GM19023 (cell line): ENCODE measurements around the gene GLYR1.

Source experiments
- ATAC-seq: cut with Tn5 transposase; IDR thresholded peaks from one replicate; pipeline ENCODE4 v1.9.1; 2021; ENCODE audit warnings: mild to moderate bottlenecking, moderate library complexity; ENCODE audit not compliant: unreplicated experiment

Gene GLYR1

DNA sequence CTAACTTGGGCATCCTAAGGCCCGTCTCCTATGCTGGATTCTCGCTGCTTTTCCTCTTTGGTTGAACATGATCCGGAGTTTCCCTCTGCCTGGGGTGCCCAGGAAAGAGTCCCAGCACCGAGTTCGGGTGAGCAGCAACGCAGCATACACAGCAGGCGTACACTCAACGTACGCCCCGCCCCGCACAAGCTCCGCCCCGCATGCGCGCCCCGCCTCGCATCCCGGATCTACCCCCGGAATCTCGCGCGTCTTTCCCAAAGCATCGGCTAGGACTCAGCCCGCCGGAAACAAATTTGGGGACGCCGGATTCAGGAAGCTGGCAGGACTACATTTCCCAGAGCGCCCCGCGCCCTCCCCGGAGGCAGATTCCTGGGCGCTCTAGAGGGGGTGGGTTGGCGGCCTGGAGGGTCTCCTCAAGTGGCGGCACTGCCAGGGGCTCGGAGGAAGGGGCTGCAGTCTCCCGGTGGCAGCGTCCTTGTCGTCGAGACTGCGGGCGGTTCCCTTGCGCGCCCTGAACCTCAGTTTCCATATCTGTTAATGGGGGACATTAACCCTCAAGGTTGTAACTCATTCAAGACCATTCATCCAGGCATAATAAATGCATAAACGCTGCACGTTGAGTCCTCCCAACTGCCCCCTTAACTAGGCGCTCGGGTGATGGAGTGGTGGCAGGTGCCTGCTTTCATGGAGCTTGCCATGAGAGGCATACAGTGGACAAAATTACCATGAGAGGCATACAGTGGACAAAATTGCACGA, 78.4 kb downstream of the GLYR1 start:
- peak; percentile 63 for ATAC-seq

DNA sequence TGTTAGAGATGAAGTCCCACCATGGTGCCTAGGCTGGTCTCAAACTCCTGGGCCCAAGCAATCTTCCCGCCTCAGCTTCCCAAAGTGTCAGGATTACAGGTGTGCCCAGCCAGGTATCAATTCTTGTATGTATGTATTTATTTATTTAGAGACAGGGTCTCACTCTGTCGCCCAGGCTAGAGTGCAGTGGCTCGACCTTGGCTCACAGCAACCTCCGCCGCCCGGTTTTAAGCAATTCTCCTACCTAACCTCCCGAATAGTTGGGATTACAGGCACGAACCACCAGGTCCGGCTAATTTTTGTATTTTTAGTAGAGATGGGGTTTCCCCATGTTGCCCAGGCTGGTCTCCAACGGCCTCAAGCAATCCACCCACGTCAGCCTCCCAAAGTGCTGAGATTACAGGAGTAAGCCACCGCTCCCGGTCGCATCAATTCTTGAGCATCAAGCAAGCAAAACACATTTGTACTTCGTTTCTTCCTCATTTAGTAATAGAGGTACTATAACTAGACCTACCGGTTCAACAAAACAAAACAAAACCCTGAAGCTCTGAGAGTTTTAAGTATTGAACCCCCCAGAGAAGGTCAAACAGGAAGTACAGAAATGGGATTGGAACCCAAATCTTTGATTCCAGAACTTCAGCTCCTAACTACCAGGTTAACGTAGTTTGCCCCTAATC, 79.1 kb downstream of the GLYR1 start:
- ATAC-seq = peak; percentile 2

DNA sequence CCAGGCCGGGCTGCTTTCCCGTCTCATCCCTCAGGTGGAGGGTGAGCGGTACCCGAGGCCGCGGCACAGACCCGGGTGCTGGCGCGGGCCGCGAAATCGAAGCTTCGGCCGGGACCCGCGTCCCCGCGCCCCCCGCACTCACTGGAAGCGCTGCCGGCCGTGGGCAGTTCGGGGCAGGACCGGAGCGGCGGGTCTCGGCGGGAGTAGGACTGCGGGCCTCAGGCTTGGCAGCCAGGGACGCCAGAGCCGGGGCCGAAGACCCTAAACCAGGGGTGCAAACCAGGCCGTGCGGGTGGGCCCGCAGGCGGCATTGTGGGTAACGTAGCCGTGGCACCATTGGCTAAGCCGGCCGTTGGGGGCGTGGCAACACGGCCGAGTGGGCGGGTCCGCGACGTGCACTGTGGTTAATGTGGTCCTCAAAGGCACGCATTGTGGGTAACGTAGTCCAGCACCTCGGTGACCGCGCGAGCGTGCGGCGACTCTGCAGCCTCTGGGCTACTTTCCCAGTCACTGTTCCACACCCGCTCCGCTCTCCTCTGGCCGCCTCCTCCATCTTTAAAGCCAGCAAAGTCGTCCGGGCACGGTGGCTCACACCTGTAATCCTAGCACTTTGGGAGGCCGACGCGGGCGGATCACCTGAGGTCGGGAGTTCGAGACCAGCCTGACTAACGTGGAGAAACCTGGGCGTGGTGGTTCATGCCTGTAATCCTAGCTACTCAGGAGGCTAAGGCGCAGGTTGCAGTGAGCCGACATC, 80.0 kb downstream of the GLYR1 start, which contains the start of gene ZNF500:
Gene ZNF500, minus strand, starts transcription at position 288 of the 754 bp plus-strand sequence. CDS start 1,184 bp downstream, outside the sequence.
- peak; percentile 83 for ATAC-seq

DNA sequence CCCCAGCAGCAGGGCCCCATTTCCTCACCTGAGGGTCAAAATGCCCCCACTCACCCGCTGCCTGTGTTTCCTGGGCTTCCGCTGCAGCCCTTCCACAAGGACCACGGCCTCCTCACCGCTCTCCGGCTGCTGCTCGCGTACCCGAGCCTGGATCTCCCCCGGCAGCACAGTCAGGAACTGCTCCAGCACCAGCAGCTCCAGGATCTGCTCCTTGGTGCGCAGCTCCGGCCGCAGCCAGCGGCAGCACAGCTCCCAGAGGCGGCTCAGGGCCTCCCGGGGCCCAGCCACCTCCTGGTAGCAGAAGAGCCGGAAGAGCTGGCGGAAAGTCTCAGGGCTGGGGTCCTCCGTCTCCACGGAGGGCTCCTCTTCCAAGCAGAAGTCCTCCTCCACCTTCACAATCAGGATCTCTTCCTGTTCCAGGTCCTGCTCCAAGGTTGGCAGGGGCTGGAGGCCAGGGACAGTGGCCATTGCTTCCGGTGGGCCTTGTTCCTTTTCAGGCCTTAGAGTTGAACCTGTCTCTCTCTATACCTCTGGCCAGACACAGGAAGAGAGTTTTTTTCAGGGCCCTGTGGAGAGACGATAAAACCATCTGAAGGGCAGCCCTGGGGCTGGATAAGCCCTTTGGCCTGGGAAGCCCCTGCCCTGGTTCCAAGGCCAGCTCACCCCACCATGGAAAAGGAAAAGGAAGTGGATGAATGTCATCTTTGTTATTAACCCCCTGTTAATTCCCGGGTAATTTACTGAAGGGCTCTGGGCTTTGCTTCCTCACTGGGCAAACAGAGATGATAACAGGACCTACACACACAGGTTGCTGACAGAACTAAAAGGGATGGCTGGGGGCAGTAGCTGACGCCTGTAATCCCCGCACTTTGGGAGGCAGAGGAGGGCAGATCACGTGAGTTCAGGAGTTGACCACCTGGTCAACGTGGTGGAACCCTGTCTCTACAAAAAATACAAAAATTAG, 81.3 kb downstream of the GLYR1 start:
- no peak for ATAC-seq

DNA sequence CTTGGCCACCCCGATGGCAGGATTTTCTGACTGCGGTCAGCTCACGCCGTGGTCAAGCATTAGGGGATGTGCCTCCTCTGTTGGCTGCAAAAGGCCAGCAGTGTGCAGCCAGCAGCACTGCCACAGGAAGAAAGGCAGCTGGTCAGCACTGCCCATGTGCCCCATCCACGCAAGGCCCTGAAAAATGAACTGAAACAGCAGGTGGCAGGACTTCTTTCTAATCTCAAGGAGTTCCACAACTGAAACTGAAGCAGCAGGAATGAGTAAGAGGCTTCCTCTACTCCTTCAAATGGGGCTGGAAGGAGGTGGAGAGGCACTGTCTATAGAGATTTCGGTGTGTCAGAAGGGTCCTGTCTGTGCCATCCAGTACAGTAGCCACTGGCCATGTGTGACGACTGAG, 83.3 kb downstream of the GLYR1 start:
- no peak for ATAC-seq

DNA sequence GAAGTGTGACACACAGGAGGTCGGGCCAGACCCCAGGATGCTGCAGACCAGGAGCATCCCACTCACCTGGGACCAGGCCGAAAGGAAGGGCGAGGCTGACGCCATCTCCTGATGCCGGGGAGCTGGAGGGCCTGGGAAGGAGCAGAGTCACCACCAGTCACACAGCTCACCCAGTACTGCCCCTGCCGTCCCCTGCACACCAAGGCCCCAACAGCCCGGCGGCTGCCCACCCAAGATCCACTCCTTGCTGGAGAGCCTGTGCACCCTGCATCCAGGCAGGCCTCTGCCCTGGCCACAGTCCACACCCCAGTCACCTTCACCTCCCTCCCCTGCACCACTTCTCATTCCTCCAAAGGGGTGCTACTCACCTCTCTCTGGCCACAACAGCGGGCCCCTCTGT, 84.9 kb downstream of the GLYR1 start:
- ATAC-seq = no peak

DNA sequence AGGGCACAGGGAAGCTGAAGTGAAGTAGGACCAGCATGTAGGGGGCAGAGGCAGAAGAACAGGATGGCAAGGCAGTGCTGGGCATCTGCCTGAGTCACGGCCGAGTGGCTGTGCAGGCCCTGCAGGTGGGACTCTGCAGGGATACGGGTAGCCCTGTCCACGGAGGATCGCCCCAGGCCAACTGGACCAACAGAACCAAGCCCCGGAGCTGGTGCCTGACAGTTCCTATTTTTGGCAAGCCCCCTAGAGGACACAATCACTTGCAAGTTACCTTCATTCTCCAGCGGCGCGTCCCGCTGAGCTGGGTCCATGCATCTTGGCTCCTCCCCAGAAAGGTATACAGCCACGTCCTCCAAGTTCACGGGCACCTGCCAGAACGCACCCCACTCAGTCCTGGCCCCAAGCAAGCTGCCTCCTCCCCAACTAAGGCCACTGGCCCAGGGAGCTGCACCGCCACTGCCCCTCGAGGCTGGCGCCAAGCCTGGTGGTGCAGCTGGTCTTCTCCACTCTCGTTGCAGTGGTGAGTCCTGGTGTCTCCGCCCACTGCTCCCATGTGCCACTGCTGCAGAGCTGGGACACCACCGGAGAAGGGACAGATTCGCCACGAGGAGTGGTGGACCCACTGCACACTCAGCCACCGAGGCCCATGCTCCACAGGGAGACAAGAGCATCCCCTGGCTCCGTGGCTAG, 86.7 kb downstream of the GLYR1 start:
- no peak for ATAC-seq

DNA sequence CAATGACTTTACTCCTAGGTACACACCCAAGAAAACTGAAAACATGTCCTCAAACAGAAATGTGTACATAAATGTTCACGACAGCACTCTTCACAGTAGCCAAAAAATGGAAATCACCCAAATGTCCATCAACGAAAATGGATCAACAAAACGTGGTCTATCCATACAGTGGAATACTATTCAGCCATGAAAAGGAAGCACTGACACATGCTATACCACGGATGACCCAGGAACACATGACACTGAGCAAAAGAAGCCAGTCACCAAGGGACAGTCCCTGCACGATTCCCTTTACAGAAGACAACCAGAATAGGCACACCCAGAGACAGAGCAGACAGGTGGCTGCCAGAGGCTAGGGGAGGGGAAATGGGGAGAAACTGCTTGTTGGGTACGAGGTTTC, 91.4 kb downstream of the GLYR1 start:
- ATAC-seq = no peak

DNA sequence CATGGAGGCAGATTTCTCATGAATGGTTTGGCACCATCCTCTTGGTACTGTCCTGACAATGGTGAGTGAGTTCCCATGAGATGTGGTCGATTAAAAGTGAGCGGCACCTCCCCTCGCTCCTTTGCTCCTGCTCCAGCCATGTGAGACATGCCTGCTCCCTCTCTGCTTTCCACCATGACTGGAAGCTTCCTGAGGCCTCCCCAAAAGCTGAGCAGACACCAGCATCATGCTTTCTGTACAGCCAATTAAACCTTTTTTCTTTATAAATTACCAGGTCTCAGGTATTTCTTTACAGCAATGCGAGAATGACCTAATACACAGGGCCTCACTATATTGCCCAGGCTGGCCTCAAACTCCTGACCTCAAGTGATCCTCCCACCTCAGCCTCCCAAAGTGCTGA, 92.2 kb downstream of the GLYR1 start:
- no peak for ATAC-seq

DNA sequence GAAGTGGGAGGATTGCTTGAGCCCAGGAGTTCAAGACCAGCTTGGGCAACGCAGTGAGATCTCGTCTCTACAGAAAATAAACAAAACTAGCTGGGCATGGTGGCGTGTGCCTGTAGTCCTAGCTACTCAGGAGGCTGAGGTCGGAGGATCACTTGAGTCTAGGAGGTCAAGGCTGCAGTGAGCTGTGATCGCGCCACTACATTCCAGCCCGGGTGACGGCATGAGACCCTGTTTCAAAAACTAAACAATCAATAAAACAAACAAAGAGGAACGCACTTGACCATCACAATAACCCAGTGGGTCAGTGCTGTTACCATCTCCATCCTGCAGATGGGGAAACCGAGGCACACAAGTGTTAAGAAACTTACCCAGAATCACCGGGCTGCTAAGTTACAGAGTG, 93.9 kb downstream of the GLYR1 start:
- no peak for ATAC-seq
